CD4-positive, alpha-beta T cell (primary cell): ENCODE results near the gene JARID2. TPM values are rescaled to one million over a fixed set of nuclear protein-coding genes. Genes with fewer than 3 reads are reported as not detected.
A peak's percentile ranks its signal among the peaks of the same experiment; 100 is the strongest.
"Not testable (repeated sequence)": the region's sequence is repeated elsewhere in the genome, so short reads cannot be mapped to it uniquely, and the experiment has no call there.

ENCODE experiments used
- ATAC-seq: fragments of 200-7000 bp; cut with Tn5 transposase; one replicate; pipeline ENCODE4 v1.10.0; 2022; ENCODE audit warnings: mild to moderate bottlenecking; ENCODE audit not compliant: poor library complexity
- CTCF ChIA-PET: fragments of 350-600 bp; sonication (Branson Sonifier 250); formaldehyde crosslinking; loops from one replicate; lab custom pipeline; 2021; ENCODE audit warnings: antibody characterized with exemption, inconsistent platforms; lab: Charles Lee
- POLR2A ChIA-PET: fragments of 350-600 bp; sonication (Branson Sonifier 250); formaldehyde crosslinking; loops from one replicate; lab custom pipeline; 2021; ENCODE audit warnings: antibody characterized with exemption, inconsistent platforms; lab: Charles Lee
- DNase-seq, 14 experiments: peaks; one replicate each; pipeline ENCODE4 v3.0.0-alpha.2; 2013 to 2020; ENCODE audit warnings: mixed read lengths in 2 of 14
- H3K27ac ChIP-seq, 2 donors: one replicate each; pipeline versions ENCODE4 v1.5.1 to v1.7.0; 2013; ENCODE audit warnings: low read length in 2 of 2, low read depth in 1 of 2, mild to moderate bottlenecking in 1 of 2
- H3K27me3 ChIP-seq, 2 experiments: 1 replicate in 1 of 2; 2 replicates in 1 of 2; pipeline versions ENCODE4 v1.6.1 to v1.7.0; 2013; ENCODE audit warnings: low read length in 2 of 2, control low read depth in 1 of 2, mild to moderate bottlenecking in 1 of 2, moderate library complexity in 1 of 2; ENCODE audit not compliant: insufficient read depth in 2 of 2, control insufficient read depth in 1 of 2
- H3K36me3 ChIP-seq: one replicate; pipeline ENCODE4 v1.6.1; 2013; ENCODE audit warnings: low read length, control low read depth; ENCODE audit not compliant: insufficient read depth
- H3K4me1 ChIP-seq: one replicate; pipeline ENCODE4 v1.6.1; 2013; ENCODE audit warnings: low read length, control low read depth; ENCODE audit not compliant: insufficient read depth
- H3K4me3 ChIP-seq: one replicate; pipeline ENCODE4 v1.5.1; 2013; ENCODE audit warnings: mild to moderate bottlenecking, low read length, moderate library complexity
- H3K9me3 ChIP-seq, 2 experiments: 1 replicate in 1 of 2; 2 replicates in 1 of 2; pipeline versions ENCODE4 v1.6.1 to v1.7.0; 2013; ENCODE audit warnings: low read length in 2 of 2, mild to moderate bottlenecking in 2 of 2, control low read depth in 1 of 2, moderate library complexity in 1 of 2; ENCODE audit not compliant: control insufficient read depth in 1 of 2, insufficient read depth in 1 of 2
- H3K27ac Mint-ChIP-seq: one replicate; pipeline ENCODE4 v1.8.0; 2020; ENCODE audit warnings: mixed read lengths
- H3K27me3 Mint-ChIP-seq: one replicate; pipeline ENCODE4 v1.8.0; 2021; ENCODE audit warnings: mixed read lengths
- H3K36me3 Mint-ChIP-seq: one replicate; pipeline ENCODE4 v1.8.0; 2021; ENCODE audit warnings: low read depth, mixed read lengths
- H3K4me1 Mint-ChIP-seq: one replicate; pipeline ENCODE4 v1.8.0; 2021; ENCODE audit warnings: low read depth, mixed read lengths
- H3K4me3 Mint-ChIP-seq: one replicate; pipeline ENCODE4 v1.8.0; 2020; ENCODE audit warnings: mild to moderate bottlenecking, mixed read lengths
- H3K9me3 Mint-ChIP-seq: one replicate; pipeline ENCODE4 v1.8.0; 2020; ENCODE audit warnings: mixed read lengths
- intact Hi-C, 2 experiments: fragments of 100-400 bp; cut with DNase I in 1 of 2; cut with micrococcal nuclease in 1 of 2; formaldehyde crosslinking; loops; one replicate each; pipeline versions ENCODE4 v1.15.1 to v1.9.0; 2023 to 2025; cut with DNase I, micrococcal nuclease
- total RNA-seq, 174 experiments: library from RNA in 2 of 174; stranded (reverse) in 2 of 174; gene quantifications; one replicate each; pipeline ENCODE4 v1.2.3 and lab custom pipeline; 2021 to 2026
- TF ChIP-seq, protein P1 (sequence below): fragments of 200-600 bp; IDR thresholded peaks from one replicate; pipeline ENCODE4 v1.8.0; 2022; ENCODE audit warnings: antibody characterized with exemption, mild to moderate bottlenecking

Gene JARID2
- total RNA-seq, 2 experiments from 2014 or later, result 32.0 to 33.0 TPM

DNA sequence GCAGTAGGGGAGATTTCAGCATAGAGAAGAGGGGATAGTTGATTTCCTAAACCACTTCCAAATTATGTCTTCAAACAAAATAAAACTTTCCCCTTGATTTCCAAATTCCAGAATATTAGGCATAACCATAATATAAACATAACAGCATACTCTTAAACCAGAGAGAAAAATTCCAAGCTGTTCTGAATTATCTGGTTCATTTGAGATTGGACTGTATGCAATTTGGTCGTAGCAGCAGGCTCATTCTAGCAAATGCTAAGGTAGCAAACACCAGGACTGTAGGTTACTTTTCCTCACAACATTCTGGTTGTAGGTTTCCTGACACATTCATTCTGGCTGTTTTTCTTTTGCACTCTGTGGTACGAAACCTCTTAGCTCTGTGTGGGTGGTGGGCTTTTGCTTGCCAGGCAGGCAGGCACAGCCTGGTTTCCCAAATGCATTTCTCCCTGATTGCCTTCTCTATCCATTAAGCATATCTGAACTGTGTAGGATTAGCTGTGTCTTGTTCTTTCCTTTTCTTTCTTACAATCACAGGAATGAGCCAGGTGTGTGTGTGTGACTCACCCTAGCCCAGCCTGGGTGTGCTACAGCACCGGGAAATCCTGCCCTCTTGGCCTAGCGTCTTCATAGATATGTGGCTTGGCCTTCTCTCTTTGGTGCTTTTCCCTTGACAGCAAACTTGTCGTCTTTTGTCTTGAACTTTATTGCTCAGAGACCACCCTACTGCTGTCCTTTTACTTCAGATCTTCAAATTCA, 77.1 kb downstream of the JARID2 start:
- H3K36me3 ChIP-seq, result no peaks in the 10 kb centered on the region
- TF ChIP-seq, protein P1, sequence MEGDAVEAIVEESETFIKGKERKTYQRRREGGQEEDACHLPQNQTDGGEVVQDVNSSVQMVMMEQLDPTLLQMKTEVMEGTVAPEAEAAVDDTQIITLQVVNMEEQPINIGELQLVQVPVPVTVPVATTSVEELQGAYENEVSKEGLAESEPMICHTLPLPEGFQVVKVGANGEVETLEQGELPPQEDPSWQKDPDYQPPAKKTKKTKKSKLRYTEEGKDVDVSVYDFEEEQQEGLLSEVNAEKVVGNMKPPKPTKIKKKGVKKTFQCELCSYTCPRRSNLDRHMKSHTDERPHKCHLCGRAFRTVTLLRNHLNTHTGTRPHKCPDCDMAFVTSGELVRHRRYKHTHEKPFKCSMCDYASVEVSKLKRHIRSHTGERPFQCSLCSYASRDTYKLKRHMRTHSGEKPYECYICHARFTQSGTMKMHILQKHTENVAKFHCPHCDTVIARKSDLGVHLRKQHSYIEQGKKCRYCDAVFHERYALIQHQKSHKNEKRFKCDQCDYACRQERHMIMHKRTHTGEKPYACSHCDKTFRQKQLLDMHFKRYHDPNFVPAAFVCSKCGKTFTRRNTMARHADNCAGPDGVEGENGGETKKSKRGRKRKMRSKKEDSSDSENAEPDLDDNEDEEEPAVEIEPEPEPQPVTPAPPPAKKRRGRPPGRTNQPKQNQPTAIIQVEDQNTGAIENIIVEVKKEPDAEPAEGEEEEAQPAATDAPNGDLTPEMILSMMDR, result no peak
- peaks cover 34% of the 10 kb centered on the region for H3K4me1 ChIP-seq
- H3K9me3 ChIP-seq, result no peaks in the 10 kb centered on the region
- ATAC-seq (no peak), DNase-seq (peak in 1 of 14 experiments; percentile 25)
- intact Hi-C loops, result no loop called here
- ChIA-PET CTCF (no interaction called here), POLR2A (no interaction called here)
- no peaks in the 10 kb centered on the region for H3K27me3 Mint-ChIP-seq
- peaks cover 88% of the 10 kb centered on the region for H3K4me1 Mint-ChIP-seq
- H3K27me3 ChIP-seq, result no peaks in the 10 kb centered on the region
- H3K4me3 ChIP-seq, result no peak overlapping the region
- no peak overlapping the region for H3K4me3 Mint-ChIP-seq
- no peaks in the 10 kb centered on the region for H3K9me3 Mint-ChIP-seq
- no peak overlapping the region for H3K27ac ChIP-seq
- H3K27ac Mint-ChIP-seq, result peak overlapping the region; percentile 75
- H3K36me3 Mint-ChIP-seq, result no peaks in the 10 kb centered on the region

DNA sequence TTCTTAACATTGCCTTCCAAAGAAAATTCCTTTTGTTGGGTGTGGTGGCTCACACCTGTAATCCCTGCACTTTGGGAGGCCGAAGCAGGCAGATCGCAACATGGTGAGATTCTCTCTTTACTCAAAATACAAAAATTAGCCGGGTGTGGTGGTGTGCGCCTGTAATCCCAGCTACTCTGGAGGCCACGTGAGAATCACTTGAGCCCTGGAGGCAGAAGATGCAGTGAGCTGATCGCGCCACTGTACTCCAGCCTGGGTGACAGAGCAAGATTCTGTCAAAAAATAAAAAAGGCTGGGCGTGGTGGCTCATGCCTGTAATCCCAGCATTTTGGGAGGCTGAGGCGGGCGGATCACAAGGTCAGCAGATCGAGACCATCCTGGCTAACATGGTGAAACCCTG, 77.7 kb downstream of the JARID2 start:
- H3K9me3 ChIP-seq, DNase-seq, H3K4me3 Mint-ChIP-seq, CTCF ChIA-PET, intact Hi-C loops, H3K27ac Mint-ChIP-seq, H3K27ac ChIP-seq, ATAC-seq, H3K4me3 ChIP-seq, H3K27me3 ChIP-seq, H3K36me3 Mint-ChIP-seq, H3K36me3 ChIP-seq, H3K27me3 Mint-ChIP-seq, H3K9me3 Mint-ChIP-seq: not testable (repeated sequence)
- H3K4me1 Mint-ChIP-seq, result peaks cover 88% of the 10 kb centered on the region
- H3K4me1 ChIP-seq, result peaks cover 28% of the 10 kb centered on the region
- POLR2A ChIA-PET, result interaction anchor here (0.6 kb wide), 1 partner anchor 22 kb away, joined by 4 read pairs; no protein-coding TSS in a partner anchor

DNA sequence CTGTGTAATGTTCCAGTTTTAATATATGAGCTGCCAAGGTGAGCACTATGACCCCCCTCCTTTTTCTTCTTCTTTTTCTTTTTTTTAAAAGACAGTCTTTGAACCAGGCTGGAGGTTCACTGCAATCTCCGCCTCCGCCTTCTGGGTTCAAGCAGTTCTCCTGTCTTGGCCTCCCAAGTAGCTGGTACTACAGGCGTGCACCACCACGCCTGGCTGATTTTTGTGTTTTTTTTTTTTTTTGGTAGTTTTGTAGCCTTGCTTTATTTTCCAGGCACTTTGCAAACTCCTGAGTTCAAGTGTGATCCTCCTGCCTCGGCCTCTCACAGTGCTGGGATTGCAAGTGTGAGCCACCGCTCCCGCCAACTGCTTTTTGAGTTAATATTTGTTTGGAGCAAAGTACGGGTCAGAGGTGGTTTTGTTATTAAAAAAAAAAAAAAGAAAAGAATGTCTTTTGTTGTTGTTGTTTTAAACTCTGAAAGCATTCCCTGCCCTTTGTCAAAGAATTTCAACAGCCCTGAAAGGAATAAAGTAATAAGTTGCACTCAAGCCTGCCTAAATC, 78.6 kb downstream of the JARID2 start:
- Histone ChIP-seq H3K4me1 (peaks cover 27% of the 10 kb centered on the region), H3K27ac (no peak overlapping the region), H3K4me3 (no peak overlapping the region), H3K27me3 (no peaks in the 10 kb centered on the region), H3K9me3 (no peaks in the 10 kb centered on the region), H3K36me3 (no peaks in the 10 kb centered on the region)
- intact Hi-C loops, result no loop called here
- POLR2A ChIA-PET, result no interaction called here
- no peak for ATAC-seq
- TF ChIP-seq, protein P1, result no peak
- DNase-seq, result no peak
- Mint-ChIP-seq H3K27me3 (no peaks in the 10 kb centered on the region), H3K9me3 (no peaks in the 10 kb centered on the region), H3K4me3 (no peak overlapping the region), H3K4me1 (peaks cover 88% of the 10 kb centered on the region), H3K36me3 (no peaks in the 10 kb centered on the region), H3K27ac (no peak overlapping the region)
- CTCF ChIA-PET, result no interaction called here
